NCI-H1092 treated with DMSO at 0.1 percent for 48 hours (cell line): ENCODE data around the gene L1TD1.
"Not testable (repeated sequence)": the region's sequence is repeated elsewhere in the genome, so short reads cannot be mapped to it uniquely, and the experiment has no call there.

ENCODE experiments used
- DNase-seq: peaks from one replicate; lab custom pipeline; 2025; lab: John Stamatoyannopoulos, UW

The L1TD1 gene

GRCh38 chr1:62234688-62235087 is 40.0 kb downstream of the L1TD1 start:
- no peak for DNase-seq

- no peak for DNase-seq
Observed at GRCh38 chr1:62235576-62235975, 40.9 kb downstream of the L1TD1 start.

GRCh38 chr1:62237361-62237760 is 42.7 kb downstream of the L1TD1 start:
- DNase-seq = no peak

GRCh38 chr1:62237950-62238374 is 43.3 kb downstream of the L1TD1 start:
- DNase-seq = no peak

- no peak for DNase-seq
Observed at GRCh38 chr1:62238507-62238906, 43.9 kb downstream of the L1TD1 start.

GRCh38 chr1:62239652-62240403 is 45.2 kb downstream of the L1TD1 start:
- DNase-seq = not testable (repeated sequence)

- no peak for DNase-seq
Observed at GRCh38 chr1:62240651-62241370, 46.2 kb downstream of the L1TD1 start.

GRCh38 chr1:62241371-62242131 is 46.9 kb downstream of the L1TD1 start:
- DNase-seq = peak; percentile 61

- DNase-seq = not testable (repeated sequence)
Observed at GRCh38 chr1:62244380-62244779, 49.7 kb downstream of the L1TD1 start.

- DNase-seq = no peak
Observed at GRCh38 chr1:62245201-62245600, 50.6 kb downstream of the L1TD1 start.

GRCh38 chr1:62247391-62248168 is 52.9 kb downstream of the L1TD1 start:
- DNase-seq = no peak

- no peak for DNase-seq
Observed at GRCh38 chr1:62250126-62250726, 55.6 kb downstream of the L1TD1 start.

- DNase-seq = no peak
Observed at GRCh38 chr1:62259551-62259950, 64.9 kb downstream of the L1TD1 start.

GRCh38 chr1:62260688-62261087 is 66.0 kb downstream of the L1TD1 start:
- no peak for DNase-seq
